ENCODE measurements around the gene PNCK.
A peak's percentile ranks its signal among the peaks of the same experiment; 100 is the strongest.
"Not testable (repeated sequence)": the region's sequence is repeated elsewhere in the genome, so short reads cannot be mapped to it uniquely, and the experiment has no call there.

PNCK gene

GRCh38 chrX:153673428-153674218 is at the start of gene PNCK:
TSS of gene PNCK (minus strand) at chrX:153673813. CDS start at chrX:153673076, 737 bp downstream.
- DNase-seq, result no peak

DNA sequence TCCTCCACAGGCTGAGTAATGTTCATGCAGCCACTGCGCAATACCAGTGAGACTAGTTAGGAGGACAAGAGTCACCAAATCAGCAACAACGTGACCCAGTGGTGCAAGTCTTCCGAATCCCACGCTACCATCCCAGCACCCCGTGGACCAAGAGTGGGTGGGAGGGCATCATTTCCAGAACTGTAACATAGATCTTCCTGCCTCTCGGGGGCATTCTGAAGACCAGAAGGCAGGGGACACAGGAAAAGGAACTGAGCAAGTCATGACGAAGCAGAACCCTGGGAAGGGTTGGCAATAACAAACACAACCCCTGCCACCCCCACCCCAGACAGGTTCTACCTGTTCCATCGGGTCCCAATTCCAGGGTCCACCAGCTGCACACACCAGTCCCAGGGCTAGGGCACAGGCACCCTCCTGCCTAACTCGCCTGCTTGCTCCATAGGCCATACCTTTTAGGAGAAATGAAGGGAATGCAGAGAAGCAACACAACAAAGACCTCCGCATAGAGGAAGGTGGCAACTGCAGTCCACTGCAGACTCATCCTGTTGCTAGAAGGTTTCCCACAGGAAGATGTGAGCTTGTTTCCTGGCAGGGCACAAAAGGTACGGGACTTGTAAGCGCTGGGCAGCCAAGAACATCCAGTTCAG is 49.2 kb upstream of the PNCK start:
- DNase-seq, result peak; percentile 32

DNA sequence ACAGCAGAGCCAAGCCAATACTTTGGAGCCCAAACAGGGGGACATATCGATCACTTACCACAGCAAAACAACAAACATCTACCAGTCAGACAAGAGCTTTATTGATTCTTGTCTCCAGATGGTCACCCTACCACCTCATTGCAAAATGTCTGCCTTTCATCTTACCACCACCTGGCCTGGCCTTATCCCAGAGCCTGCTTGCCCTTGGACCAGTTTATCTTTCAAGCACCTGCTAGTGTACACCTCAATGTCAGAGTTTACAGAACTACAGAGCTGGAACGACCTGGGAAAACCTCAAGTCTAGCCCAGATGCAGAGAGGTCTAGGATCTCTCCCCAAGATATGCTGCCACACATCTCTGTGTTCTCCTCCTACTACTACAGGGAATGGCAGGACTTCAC is 46.1 kb upstream of the PNCK start:
- no peak for DNase-seq

- no peak for DNase-seq
Observed at GRCh38 chrX:153719238-153719637, 45.6 kb upstream of the PNCK start.

DNA sequence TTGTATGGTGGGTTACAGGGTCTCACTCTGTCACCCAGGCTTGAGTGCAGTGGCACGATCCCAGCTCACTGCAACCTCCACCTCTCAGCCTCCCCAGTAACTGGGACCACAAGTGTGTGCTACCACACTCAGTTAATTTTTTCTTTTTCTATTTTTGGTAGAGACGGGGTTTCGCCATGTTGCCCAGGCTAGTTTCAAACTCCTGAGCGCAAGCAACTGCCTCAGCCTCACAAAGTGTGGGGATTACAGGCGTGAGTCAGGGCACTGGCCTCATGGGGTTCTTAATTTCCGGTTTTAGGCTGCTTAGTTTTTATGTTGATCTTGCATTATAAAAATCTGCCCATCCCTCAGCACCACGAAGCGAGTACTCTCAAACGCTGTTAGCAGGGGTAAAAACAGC is 43.8 kb upstream of the PNCK start:
- DNase-seq, result peak; percentile 59

GRCh38 chrX:153714256-153714655 is 40.6 kb upstream of the PNCK start:
- no peak for DNase-seq

DNA sequence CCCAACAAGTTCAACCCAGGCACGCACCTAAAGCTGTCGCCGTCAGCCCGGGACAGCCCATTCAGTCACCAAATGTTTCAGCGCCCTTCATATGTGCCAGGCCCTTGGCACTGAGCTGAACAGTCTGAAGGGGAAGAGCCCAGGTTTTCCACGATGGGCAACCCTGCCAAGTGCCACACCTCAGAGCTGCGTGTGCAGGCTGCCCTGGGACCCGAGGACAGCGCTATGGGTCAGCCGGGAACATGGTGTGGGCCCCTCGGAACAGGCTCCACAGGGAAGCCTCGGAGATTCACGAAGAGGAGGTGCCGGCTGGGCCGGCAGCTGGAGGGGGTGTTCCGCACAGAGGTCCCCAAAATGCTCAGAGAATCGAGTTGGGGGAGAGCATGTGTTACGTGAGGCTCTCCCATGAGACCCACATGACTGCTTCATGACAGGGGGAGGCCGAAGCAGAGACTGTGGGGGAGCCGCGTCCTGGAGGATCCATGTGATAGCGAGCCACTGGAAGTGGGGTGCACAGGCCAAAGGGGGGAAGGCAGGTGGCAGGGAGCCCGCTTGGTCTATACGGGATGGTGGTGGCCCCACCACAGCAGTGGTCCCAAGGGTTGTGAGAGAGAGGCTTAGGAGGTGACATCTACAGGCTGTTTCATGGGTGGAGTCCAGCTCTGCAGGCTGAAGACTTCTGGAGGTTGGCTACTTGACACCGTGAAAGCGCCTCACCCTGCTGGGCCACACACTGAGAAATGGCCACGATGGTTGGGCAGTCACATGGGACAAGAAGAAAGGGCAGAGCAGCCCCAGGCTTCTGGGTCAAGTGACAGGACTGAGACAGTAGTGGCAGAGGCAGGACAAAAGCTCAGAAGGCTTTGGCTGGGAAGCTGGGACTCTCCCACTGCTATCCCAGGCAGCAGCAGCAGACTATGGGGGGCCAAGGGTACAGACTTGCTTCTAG is 36.4 kb upstream of the PNCK start:
- no peak for DNase-seq

DNA sequence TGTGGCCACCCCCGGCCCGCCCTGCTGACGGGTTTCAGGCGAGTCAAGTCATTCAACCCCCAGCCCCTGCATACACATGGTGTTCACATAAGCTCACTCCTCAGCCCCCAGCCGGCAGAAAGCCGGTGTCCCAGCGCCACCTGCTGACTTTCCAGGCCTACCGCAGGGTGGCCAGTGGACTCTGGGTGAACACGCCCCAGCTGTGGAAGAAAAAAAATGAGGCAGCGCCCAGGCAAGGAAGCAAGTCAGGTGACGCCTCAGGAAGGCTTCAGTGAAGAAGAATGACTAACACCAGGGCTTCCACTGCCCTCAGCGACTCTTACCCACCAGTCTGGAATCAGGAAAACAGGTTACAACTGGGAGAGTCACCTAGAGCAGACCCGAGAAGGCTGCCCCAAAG is 34.8 kb upstream of the PNCK start:
- DNase-seq, result peak; percentile 56

GRCh38 chrX:153707406-153707805 is 33.8 kb upstream of the PNCK start:
- no peak for DNase-seq

DNA sequence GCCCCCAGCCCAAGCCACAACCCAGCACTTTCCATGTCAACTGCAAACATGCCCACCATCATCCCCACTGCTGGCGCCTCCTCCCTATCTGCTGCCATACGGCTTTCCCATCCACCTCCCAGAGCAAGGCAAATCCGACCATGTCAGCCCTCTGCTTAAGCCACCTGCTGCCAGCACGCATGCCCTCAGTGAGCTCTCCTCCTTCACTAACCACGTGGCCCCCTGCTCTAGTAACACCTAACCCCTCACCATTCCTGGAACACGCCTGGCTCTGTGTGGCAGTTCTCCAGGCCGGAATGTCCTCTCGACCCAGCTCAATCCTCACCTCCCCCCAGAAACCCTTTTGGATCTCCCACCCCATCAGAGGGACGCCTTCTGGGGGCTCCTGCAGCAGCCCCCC is 33.2 kb upstream of the PNCK start:
- no peak for DNase-seq

- not testable (repeated sequence) for DNase-seq
Observed at GRCh38 chrX:153705403-153706060, 31.9 kb upstream of the PNCK start.

DNA sequence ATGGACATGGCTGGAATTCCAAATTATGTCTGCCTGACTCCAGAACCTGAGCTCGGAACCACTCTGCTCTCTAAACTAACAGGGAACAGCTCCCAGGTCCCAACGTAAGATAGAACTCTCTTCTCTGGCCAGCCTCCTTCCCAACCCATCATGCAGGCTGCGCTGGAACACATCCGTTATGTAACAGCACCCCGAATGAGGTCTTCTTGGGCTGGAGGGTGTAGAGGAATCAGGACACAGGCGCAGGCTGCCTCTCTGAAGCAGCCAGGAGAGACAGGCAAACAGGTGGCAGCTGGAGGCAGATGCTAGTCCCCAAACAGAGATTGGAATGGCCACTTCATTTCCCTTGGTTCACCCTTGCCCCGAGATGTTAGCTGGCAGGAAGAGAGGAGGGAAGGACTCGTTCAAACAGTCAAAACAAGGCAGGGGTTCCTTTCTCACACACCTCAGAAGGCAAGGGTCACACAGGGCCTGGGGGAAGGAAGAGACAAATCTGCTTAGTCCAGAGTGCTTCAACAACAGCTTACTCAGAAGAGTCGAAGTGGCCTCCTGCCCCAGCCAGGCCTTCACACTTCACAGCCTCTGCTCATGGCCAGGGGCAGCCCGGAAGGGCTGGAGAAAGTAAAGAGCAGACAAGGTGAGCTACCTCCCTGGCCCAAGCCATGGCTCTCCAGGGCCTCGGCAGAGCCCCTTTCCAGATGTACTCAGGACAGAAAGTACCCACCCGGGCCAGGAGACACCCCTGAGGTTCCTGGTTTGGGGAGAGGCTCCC is 31.2 kb upstream of the PNCK start:
- DNase-seq, result not testable (repeated sequence)

GRCh38 chrX:153704021-153704526 is 30.5 kb upstream of the PNCK start:
- DNase-seq, result no peak

DNA sequence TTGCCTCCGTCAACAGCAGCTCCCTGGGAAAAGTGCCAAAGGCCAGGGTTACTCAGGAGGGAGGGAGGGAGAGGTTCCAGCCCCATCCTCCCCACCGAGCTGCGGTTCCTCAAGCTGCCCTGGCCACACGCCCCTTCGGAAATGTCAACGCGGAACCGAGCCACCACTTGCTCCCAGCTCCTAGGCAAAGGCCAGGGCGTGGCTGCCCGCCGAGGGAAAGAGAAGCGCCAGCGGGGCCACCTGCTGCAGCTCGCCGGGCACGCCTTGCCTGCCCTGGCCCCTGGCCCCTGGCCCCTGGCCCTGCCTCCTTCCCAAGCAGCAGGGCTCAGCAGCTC is 29.4 kb upstream of the PNCK start:
- DNase-seq, result no peak

GRCh38 chrX:153702336-153703035 is 28.9 kb upstream of the PNCK start:
- no peak for DNase-seq

DNA sequence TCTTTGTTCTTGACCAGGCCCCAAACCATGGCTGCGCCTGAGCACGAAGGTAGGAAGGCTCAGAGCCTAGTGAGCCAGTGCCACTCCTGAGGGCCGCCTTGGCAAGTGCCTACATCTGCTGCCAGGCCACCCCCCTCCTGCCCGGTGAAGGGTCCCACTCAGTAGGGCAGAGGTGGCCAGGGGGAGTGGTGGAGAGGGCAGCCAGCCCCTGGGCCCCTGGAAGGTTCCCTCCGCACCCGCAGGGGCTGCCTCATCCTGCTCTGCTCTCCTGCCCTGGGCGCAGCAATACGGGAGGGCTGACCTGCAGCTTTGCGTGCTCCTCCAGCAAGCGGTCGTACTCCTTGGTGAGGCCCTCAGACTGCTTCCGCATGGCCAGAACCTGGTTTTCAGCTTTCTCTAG is 28.1 kb upstream of the PNCK start:
- DNase-seq, result no peak

GRCh38 chrX:153700967-153701366 is 27.4 kb upstream of the PNCK start:
- DNase-seq, result no peak

DNA sequence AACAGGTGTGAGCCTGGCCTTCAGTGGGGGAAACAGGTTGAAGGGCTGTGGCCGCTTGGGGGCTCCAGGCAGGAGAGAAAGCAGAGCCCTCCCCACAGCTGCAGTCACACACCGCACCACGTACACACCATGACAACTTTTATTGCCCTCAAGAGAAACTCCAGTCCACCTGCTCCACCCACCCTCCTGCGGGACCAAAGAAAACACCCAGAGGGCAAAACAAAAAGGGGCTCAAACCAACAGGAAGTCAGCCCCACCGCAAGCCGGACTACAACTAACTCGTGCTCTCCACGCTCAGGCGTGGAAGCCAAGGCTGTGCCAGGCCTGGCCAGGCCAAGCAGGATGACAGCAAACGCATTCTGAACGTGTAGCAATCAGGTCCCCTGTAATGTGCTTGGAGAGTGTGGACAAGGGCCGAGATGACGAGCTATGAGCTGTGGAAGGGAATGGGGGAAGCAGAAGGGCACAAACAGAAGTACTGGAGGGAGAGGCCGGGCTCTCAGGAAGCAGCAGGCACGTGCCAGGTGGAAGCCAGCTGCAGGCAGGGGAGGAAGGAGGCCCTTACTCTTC is 26.8 kb upstream of the PNCK start:
- no peak for DNase-seq

GRCh38 chrX:153699784-153700371 is 26.3 kb upstream of the PNCK start:
- DNase-seq, result not testable (repeated sequence)

- not testable (repeated sequence) for DNase-seq
Observed at GRCh38 chrX:153699210-153699783, 25.7 kb upstream of the PNCK start.
